H54 (cell line): ENCODE results near the gene DIP2C.
"Not testable (repeated sequence)": the region's sequence is repeated elsewhere in the genome, so short reads cannot be mapped to it uniquely, and the experiment has no call there.

Experiments used
- DNase-seq: peaks from one replicate; pipeline ENCODE4 v3.0.0; 2011; ENCODE audit warnings: low spot score, mixed read lengths; ENCODE audit not compliant: insufficient read length
- FAIRE-seq: peaks from 3 replicates; lab custom pipeline; 2011; peaks lifted over from hg19 to GRCh38; lab: Jason Lieb, UNC
- POLR2A ChIP-seq: IDR thresholded peaks from 2 replicates; pipeline ENCODE4 v1.6.1; 2011; ENCODE audit warnings: low read depth, mild to moderate bottlenecking, low read length

DIP2C gene

DNA sequence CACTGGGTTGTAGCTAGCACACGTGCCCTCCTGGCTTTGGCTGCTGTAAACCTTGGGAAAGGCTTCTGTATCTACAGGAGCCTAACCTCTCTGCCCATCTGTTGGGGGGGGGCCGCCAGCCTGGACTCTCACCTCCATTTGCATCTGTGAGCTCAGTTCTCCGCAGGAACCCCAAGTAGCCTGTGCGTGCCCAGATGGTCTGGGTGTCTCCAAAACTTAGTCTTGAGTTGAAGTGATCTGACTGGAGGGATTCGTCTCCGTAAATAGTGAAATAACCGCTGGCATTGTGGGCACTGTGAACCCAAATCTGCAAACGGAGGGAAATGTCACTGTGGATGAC lies 406.4 kb downstream of the DIP2C start:
- DNase-seq (no peak), FAIRE-seq (no peak)
- TF ChIP-seq POLR2A: no peak

DNA sequence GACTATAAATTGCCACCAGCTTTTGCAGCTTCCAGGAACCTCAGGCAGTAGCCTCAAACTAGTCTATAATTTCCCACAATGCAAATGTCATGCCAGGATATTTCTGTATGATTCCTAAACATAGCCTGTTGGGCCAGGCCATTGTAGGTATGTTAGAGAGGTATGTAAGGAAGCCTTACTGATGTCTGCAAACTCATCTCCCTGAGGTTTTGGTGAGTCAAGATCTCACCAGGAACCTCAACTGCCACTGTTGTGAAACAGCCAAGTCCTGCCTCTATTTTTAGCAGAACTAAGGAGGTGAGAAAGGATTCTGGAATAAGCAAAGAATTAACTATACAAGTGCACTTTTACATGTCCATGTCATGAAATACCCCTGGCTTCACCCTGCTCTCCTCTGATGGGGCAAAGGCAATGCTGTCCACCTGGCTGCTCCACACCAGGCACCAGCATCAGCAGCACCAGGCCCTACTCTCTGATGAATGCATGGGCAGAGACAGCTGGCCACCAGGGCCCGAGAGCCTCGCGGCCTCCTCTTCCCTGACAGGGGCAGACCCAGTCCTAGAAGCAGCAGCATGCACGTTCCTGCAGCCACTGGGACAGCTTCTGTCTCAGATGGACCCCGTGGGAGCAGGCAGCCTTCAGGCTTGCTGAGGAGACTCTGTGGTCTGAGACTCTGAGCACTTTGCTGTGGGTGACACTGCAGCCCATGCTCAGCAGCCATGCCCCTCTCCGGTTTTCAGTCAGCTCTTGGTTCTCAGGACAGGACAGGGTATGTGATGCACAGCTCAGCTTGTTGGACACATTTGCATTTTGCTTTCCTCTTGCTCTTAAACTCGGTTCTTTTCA lies 407.0 kb downstream of the DIP2C start:
- FAIRE-seq (no peak), DNase-seq (no peak)
- no peak for TF ChIP-seq POLR2A

DNA sequence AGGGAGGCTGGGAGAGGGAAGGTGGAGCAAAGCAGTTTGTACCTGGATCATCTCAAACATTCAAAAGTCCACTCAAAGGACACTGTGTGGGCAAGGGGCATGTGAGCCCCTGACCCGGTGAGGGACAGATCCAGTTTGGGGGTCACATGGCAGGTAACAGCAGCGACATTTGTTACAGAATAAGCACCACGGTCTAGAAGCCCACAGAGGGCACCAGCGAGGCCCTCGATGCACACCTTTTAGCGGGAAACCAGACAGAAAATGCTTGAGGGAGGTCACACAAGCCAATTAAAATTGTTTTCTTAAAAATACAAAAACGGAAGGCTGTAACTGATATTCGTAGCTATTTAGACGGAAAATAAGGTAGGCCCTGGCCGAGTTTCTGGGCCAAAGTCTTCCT lies 409.8 kb downstream of the DIP2C start:
- no peak for FAIRE-seq
- TF ChIP-seq POLR2A: no peak
- no peak for DNase-seq

DNA sequence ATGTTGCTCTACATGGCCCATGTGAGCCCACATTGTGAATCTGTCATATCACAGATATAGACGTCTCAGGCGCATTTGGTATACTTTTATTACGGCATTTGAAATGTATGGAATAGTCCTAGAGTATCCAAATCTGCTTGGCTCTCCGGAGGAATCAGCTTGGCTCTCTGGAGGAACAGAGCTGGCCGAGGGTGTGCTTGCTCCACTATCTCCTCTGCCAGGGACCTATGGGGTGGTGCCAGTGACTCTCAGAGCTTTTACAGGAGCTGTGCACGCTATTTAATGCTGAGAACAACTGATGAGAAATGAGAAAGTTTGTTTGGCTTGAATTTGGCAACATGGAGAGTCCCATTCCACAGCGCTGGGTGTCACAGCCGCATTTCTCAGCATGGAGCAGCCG lies 410.2 kb downstream of the DIP2C start:
- DNase-seq (no peak), FAIRE-seq (no peak)
- no peak for TF ChIP-seq POLR2A

GRCh38 chr10:278707-279106 lies 410.8 kb downstream of the DIP2C start:
- TF ChIP-seq POLR2A: no peak
- FAIRE-seq (no peak), DNase-seq (no peak)

DNA sequence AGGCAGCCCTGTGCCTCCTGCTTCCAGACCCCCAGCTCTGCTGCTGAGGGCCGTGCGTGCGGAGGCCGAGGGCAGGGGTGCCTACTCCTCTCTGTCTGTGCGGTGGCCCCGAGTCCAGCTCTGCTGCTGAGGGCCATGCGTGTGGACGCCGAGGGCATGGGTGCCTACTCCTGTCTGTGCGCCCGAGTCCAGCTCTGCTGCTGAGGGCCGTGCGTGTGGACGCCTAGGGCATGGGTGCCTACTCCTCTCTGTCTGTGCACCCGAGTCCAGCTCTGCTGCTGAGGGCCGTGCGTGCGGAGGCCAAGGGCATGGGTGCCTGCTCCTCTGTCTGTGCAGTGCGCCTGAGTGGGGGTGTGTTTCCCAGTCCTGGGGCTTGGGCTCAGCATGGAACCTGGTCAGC lies 411.5 kb downstream of the DIP2C start:
- TF ChIP-seq POLR2A: no peak
- DNase-seq (no peak), FAIRE-seq (no peak)

GRCh38 chr10:275680-276079 lies 413.8 kb downstream of the DIP2C start:
- DNase-seq (no peak), FAIRE-seq (no peak)
- no peak for TF ChIP-seq POLR2A

GRCh38 chr10:274866-275265 lies 414.6 kb downstream of the DIP2C start:
- DNase-seq (no peak), FAIRE-seq (no peak)
- TF ChIP-seq POLR2A: no peak

GRCh38 chr10:273088-273487 lies 416.4 kb downstream of the DIP2C start:
- DNase-seq (no peak), FAIRE-seq (no peak)
- TF ChIP-seq POLR2A: no peak

- FAIRE-seq: no peak
- DNase-seq: no peak
- TF ChIP-seq POLR2A: no peak
Observed at GRCh38 chr10:271722-272121, 417.7 kb downstream of the DIP2C start.

- no peak for TF ChIP-seq POLR2A
- FAIRE-seq (no peak), DNase-seq (no peak)
Observed at GRCh38 chr10:271201-271600, 418.3 kb downstream of the DIP2C start.

DNA sequence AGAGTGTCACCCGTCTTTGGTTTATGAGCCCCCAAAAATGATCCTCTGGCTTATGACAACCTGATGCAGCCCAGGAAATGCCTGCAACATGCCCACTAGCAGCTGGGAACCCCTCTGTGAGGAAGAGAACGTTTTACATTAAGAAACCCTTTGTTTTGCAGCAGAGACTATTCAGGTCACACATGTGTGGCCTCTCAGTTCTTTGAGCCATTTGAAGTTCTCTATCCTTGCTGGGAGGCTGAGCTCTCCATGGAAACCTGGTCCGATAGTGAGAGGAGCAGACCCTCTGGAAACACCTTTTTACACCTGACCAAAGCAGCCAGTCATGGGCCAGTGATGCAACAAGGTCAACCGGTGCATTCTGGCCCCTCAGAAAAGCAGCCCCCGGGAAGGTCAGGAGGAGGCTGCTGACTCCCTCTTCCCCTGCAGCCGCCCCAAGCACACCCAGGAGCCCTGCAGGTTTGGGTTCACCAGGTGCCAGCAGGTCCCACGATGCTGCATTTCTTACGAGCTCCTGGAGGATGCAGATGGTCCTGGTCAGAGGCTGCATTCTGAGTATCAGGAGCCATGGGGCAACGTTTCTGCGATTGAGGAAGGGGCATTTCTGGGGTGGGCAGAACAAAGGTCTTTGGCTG lies 419.9 kb downstream of the DIP2C start:
- TF ChIP-seq POLR2A: no peak
- DNase-seq (no peak), FAIRE-seq (no peak)

- no peak for TF ChIP-seq POLR2A
- no peak for FAIRE-seq
- no peak for DNase-seq
Observed at GRCh38 chr10:267705-268104, 421.8 kb downstream of the DIP2C start.

DNA sequence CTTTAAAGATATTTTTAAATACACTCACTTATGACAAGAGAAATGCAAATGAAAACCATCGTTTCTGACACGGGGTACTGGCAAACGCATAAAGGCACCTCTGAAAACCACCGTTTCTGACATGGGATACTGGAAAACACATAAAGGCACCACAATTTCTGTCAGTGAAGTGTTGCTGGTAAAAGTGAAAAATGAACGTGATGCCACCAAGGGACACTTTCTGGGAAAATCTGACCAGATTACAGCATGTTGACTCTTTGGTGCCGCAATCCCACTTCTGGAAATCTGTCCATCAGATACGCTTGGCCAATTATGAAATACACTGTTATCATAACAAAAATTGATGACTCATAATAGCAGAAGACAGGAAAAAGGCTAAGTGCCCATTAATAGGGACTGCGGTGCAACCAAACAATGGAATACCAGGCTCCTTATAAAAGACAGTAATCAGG lies 422.5 kb downstream of the DIP2C start:
- FAIRE-seq (no peak), DNase-seq (no peak)
- TF ChIP-seq POLR2A: no peak

GRCh38 chr10:265816-266588 lies 423.5 kb downstream of the DIP2C start:
- not testable (repeated sequence) for DNase-seq, FAIRE-seq

DNA sequence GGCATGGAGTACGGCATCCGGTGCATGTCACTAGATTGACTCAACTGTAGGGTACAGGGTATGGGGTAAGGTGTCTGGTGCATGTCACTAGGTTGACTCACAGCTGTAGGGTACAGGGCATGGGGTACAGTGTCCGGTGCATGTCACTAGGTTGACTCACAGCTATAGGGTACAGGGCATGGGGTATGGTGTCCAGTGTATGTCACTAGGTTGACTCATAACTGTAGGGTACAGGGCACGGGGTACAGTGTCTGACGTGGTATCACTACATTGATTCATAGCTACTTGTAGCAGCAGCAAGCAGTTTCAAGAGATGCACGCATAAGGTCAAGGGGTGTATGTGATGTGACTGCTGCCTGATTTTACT lies 424.4 kb downstream of the DIP2C start:
- not testable (repeated sequence) for DNase-seq, FAIRE-seq

GRCh38 chr10:264160-265073 lies 425.1 kb downstream of the DIP2C start:
- not testable (repeated sequence) for FAIRE-seq

More at GRCh38 chr10:264160-265073, 425.1 kb downstream of the DIP2C start:
- not testable (repeated sequence) for DNase-seq
